NCI-H2081 (cell line): ENCODE results near the gene MYH6.
"Not testable (repeated sequence)": the region's sequence is repeated elsewhere in the genome, so short reads cannot be mapped to it uniquely, and the experiment has no call there.

ENCODE experiments used
- DNase-seq, 2 experiments: peaks; one replicate each; lab custom pipeline; 2025; lab: John Stamatoyannopoulos, UW

Gene MYH6

DNA sequence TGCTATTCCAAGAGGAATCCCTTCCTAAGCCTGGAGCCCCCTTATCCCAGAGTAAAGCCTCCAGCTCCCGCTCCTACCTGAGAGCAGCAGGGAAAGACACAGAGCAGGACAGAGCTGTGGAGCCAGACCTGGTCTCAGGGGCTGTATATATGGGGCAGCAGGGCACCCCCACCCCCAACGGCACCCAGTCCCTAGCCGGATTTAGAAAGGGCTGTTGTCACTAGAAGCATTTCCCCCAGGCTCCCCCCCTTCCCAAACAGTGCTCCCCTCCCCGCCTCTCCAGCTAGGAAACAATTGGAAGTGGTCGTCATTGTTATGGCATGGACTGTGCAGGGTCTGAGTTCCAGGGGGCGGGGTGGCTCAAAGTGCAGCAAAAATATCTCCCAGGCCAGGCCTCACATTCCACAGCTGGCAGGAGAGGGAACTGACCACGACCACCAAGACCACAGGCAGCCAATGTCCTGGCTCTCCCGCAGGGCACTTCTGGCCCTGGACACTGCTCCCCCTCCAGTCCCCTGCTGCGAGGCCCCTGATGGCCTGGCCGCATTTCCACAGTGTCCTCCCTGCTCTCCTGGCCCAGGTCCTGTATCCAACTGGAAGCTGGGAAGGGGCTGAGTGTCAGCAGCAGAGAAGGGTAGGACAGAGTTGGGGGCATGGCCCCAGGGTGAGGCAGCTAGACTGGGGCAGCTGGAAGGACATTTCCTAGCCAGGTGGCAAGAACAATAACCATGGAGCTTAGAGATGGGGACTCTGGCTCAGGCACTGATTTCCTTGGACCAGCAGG is 27.7 kb upstream of the MYH6 start, which contains the start of gene MYH7:
TSS of gene MYH7 (minus strand) at position 118 of the 784 bp plus-strand sequence. CDS start 1,928 bp downstream, outside the sequence.
- no peak for DNase-seq

DNA sequence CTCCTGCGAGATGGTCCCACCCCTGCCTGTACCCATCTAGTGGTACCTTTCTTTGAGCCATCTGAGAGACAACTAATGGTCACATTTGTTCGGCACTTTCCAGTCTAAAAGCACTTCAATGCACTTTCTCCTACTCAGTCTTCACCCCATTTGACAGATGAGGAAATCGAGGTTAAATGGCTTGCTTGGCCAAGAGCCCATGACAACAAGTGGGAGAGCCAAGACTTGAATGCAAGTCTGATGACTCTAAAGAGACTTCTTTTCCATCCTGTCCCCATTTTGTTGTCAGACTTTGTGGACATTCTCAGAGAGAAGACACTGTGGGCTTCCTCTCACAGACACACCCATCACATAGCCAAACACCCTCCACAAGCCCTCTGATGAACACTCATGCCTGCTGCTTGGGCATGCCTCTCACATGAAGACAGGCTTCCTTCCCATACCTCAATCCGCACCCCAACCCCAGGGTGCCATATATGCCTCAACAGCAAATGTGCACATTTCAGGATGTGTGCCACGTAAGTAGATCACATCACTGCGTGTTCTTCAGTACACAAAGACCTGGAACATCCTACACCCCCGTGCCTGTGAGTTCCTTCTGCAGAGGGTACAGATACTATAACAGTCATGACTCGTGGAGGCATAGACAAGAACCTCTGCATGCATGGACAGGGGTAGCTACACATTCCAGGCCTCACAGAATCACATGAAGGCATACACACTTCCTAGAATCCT is 26.6 kb upstream of the MYH6 start:
- no peak for DNase-seq

DNA sequence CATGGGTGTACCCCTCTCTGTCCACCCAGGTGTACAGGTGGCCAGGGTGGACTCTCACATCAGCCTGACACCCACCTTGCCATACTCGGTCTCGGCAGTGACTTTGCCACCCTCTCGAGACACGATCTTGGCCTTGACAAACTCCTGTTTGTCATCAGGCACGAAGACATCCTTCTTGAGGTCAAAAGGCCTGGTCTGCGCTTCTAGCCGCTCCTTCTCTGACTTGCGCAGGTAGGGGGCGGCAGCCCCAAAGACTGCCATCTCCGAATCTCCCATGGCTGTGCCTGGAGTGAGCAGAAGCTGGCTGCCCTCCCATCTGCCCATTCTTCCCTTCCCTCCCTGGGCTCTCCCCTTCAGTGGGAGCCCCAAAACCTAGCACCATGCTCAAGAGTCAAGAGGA is 25.4 kb upstream of the MYH6 start:
- DNase-seq: no peak

DNA sequence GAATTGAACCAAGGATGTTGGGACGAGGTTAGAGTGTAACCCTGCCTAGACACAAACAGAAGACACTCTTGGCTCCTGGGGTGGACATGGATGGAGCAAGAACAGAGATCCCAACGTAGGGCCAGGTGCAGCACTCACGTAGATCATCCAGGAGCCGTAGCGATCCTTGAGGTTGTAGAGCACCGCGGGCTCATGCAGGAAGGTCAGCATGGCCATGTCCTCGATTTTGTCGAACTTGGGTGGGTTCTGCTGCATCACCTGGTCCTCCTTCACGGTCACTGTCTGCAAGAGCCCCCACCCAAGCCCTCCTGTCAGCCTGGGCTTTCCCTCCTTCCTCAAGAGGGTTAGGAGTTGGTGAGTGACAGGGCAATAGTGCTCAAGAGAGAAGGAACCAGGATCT is 24.9 kb upstream of the MYH6 start:
- DNase-seq: no peak

DNA sequence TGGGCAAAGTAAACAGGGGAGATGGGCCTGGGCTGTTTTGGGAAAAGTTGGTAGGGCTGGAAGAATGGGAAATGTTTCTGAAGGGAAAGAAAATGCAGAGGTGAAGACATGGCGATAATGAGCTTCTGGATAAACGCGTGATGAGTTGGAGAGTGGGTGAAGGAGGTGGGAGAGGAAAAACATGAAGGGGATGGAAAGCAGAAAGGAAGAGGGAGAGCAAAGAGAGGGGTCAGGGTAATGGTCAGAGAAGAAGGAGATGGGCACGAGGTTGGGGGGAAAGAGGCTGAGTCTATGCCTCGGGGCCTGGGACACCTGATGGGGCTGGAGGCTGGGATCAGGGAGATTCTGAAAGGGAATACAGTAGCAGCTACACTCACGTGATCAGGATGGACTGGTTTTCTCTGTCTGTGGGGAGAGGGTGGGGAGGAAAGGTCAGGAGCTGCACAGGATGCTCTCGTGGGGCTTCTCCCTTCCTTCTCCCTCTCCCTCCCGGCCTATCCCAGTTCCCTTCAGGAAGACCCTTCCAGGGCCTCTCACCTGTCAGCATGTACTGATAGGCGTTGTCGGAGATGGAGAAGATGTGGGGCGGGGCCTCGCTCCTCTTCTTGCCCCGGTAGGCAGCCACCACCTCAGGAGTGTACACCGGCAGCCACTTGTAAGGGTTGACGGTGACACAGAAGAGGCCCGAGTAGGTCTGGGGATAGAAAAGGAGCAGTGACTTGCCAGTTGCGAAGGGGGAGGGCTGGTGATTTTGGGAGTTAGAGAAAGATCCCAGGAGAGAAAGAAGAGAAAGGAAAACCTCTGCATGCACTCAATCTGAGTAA is 24.2 kb upstream of the MYH6 start:
- no peak for DNase-seq

DNA sequence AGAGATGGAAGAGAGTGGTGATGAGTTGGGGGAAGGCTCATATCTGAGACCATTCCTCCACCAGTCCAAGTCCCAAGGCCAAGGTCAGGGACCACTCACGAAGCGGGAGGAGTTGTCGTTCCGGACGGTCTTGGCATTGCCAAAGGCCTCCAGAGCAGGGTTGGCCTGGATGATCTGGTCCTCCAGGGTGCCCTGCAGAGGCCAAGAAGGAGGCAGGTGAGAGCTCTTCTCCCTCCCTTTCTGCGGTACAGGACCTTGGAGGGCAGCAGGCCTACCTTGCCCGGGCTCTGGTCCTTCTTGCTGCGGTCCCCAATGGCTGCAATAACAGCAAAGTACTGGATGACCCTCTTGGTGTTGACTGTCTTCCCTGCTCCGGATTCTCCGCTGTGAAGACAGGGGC is 23.4 kb upstream of the MYH6 start:
- DNase-seq: no peak

DNA sequence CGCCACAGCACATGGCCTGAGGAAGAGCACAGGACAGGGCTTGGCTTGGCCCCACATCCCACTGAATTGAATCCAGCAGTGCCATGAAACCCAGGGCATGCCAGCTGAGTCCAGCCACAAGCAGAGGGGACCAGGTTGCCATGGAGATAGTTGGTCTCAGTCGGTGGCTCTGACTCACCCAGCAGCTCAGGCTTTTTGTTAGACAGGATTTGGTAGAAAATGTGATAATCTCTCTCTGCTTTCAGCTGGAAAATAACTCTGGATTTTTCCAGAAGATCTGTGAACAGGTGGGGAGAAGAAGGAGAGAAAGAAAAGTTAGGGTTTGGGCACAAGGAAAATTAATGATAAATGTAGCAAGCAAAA is 22.6 kb upstream of the MYH6 start:
- no peak for DNase-seq

DNA sequence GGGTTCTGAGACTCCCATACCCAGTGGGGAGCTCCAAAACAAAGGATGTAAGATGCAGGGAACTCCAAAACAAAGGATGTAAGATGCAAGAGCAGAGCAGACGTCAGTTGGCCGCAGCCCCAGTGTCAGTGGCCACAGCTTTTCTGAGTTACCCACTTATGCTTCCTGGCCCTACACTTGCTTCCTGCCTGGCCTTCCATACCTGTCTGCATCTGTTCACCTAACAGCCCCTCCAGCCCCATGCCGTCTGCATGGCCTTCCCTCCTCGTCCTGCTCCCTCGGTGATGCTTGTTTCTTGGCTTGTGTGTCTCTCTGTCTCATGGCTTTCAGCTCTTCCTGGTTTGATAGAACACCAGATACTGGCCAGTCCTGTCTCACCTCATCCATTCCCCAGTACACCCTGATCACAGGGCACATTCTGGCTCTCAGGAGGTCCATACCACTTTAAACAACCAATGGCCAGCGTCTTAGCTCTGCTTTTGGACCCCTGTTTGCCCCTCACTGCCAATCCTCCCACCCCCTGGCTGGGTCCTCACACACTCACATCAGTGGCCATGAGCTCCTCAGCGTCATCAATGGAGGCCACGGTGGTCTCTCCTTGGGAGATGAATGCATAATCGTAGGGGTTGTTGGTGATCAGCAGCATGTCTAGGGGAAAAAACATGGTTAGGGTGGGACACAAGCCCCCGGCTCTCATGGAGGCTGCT is 22.1 kb upstream of the MYH6 start:
- no peak for DNase-seq

DNA sequence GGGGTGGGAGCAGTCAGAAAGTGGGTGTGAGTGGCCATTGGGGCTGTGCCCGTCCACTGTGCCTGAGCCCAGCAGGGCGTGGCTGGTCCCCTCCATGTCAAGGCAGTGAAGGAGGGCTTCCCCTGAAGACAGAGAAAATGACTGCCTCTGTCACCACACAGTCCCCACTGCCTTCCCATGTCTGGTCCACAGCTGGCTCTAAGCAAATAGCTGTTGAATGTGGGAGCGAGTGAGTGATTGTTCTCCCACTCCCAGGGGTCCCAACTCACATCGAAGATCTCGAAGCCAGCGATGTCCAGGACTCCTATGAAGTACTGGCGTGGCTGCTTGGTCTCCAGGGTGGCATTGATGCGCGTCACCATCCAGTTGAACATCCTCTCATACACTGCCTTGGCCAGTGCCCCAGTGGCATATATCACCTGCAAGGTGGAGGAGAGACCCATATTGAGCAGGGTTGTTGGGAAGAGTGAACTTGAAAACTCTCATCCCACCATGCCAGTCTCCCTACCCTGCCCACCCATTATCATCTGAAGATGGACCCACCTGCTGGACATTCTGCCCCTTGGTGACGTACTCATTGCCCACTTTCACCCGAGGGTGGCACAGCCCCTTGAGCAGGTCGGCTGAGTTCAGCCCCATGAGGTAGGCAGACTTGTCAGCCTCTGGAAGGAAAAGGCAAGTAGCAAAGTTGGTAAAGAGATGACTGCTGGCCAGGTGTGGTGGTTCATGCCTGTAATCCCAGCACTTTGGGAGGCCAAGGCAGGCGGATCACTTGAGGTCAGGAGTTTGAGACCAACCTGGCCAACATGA is 20.8 kb upstream of the MYH6 start:
- DNase-seq: no peak

DNA sequence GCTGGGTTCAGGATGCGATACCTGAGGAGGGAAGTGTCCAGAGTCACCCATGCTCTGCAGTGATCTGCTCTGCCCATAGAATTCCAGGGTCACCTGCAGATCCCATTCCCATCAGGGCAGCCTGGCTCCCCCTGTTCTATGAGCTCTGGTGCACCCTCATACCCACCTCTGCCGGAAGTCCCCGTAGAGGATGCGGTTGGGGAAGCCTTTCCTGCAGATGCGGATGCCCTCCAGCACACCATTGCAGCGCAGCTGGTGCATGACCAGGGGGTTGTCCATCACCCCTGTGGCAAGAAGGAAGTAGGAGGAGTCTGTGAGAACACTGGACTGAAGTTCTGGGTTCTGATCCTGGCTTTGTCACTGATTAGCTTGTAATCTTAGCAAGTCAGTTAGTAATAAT is 17.7 kb upstream of the MYH6 start:
- not testable (repeated sequence) for DNase-seq

DNA sequence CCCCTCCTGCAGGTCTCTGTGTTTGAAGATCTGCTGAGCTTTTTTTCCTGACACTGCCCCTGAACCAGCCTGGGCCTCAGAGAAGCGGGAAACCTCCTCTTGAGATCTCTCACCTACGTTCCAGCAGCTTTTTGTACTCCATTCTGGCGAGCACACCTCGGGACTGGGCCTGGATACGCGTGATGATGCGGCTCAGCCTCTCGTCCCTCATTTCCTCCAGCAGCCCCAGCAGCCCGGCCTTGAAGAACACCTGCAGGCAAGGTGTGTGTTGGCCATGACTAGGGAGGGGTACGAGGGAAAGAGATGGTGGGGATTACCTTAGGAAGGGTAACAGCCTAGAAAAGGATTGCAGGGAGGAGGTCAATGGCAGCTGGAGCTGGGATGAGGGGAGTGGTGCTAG is 17.1 kb upstream of the MYH6 start:
- DNase-seq: no peak

DNA sequence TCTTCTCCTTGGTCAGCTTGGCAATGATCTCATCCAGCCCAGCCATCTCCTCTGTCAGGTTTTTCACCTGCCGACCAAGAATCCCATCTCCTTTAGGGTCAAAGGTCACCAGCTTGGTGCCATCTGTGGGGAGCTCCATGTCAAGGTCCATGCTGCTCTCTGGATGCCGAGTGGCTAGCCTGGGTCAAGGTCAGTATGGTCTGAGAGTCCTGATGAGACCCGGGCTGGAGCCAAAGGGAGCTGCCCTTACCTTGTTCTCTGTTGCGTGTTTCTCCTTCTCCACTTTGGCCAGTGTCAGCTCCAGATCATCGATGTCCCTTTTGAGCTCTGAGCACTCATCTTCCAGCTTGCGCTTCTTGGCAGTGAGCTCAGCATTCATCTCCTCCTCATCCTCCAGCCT is 15.6 kb upstream of the MYH6 start:
- DNase-seq: no peak

DNA sequence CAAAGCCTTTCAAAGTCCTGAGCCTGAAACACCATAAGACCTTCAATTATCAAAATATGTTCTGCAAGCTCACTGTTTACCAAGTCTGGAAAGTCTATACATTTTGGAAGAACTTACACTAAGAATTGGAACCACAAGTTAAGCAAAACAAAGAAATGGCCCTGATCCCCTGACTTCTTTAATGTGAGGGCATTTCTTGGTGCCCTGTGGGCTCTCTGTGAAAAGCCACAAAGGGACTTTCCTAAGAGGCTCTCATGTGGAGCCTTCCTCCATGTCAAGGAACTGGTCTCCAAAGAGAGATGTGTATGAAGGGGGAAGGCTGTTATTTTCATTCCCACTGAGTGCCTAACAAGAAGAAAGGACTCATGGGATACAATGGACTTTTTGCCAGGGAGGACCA is 13.5 kb upstream of the MYH6 start:
- DNase-seq: no peak

DNA sequence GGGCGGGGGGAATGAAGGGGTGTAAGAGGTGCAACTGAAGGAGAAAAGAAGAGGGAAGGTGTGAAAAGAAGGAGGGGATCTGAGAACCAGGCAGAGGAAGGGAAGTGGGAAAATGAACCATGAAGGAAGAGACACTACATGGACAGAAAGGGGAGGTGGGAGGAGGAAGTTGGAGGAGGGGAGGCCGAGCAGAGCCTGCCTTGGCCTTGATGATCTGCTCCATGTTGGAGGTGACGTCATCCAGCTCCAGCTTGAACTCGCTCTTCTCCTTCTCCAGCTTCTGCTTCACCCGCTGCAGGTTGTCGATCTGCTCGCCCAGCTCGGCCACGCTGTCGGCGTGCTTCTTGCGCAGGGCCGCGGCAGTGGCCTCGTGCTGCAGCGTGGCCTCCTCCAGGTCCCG is 11.6 kb upstream of the MYH6 start:
- not testable (repeated sequence) for DNase-seq

DNA sequence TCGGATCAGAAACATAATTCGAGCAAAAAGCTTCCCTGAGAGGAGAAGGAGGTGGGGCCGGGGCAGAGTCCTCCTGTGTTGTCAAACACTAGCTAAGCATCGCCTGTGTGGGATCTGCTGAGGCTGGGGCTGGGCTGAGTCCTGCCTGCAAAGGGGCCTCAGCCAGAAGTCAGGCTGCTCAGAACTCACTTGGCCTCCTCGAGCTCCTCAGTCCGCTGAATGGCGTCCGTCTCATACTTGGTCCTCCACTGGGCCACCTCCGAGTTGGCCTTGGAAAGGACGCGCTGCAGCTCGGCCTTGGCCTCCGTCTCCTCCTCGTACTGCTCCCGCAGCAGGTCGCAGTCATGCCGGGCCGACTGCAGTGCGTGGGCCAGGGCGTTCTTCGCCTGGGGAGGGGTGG is 9.9 kb upstream of the MYH6 start:
- no peak for DNase-seq

DNA sequence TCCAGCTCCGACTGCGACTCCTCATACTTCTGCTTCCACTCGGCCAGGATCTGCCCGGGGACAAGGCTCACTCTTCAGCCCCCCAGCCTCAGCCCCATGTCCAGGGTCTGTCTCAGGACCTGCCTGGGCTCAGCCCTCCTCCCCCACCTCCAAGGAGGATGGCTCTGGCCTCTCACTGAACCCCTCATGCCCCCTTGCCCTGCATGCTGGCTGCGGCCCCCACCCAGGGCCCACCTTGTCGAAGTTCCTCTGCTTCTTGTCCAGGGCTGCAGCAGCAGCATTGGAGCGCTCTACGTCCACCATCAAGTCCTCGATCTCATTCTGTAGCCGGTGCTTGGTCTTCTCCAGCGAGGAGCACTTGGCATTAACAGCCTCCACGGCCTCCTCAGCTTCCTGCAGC is 9.2 kb upstream of the MYH6 start:
- not testable (repeated sequence) for DNase-seq

DNA sequence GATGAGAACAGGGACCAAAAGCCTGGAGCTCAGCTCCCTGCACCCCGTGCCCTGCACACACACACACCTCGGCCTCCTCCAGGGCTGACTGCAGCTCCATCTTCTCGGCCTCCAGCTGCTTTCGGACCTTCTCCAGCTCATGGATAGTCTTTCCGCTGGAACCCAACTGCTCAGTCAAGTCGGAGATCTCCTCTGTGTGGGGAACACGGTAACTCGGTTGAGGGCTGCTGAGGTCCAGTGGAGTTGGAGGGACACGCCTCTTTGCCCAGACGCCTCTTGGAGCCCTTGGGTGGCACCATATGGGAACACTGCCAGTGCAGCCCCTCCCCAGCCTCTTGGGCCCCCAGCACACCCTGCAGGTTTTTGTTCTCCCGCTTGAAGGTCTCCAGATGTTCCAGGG is 8.7 kb upstream of the MYH6 start:
- no peak for DNase-seq

DNA sequence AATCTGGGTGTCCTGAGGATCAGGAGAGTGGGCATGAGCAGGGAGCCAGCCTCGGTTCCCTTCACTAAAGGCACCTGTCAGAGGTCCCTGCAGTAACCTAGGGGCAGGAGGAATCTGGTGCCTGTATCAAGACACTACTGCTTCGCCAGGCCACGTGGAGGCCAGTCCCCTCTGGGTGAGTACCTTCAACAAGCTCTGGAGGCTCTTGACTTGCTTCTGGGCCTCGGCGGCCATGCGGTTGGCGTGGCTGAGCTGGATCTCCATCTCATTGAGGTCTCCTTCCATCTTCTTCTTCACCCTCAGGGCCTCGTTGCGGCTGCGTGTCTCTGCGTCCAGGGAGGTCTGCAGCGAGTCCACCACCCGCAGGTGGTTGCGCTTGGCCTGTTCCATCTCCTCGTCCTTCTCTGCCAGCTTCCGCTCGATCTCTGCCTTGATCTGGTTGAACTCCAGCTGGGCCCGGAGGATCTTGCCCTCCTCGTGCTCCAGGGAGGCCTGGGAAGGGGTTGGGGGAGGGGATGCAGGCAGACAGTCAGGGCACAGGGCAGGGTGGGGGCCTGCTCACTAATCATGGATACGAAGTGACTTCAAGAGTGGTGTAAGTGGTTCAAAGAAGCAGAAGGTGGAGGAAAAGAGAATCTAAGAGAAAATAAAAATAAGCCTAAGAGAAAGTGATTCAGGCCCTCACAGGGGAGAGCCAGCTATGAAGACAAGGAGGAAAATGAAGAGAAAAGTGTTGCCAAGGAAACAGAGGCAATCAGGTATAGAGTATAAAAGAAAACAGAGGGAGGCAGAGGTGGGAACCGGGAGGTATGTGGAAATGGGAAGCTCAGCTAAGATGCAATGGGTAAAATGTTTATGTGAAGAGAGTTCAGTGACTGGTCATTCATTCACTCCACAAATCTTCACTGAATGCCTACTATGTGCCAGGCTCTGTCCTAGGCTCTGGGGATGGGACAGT is 8.0 kb upstream of the MYH6 start:
- DNase-seq: no peak

DNA sequence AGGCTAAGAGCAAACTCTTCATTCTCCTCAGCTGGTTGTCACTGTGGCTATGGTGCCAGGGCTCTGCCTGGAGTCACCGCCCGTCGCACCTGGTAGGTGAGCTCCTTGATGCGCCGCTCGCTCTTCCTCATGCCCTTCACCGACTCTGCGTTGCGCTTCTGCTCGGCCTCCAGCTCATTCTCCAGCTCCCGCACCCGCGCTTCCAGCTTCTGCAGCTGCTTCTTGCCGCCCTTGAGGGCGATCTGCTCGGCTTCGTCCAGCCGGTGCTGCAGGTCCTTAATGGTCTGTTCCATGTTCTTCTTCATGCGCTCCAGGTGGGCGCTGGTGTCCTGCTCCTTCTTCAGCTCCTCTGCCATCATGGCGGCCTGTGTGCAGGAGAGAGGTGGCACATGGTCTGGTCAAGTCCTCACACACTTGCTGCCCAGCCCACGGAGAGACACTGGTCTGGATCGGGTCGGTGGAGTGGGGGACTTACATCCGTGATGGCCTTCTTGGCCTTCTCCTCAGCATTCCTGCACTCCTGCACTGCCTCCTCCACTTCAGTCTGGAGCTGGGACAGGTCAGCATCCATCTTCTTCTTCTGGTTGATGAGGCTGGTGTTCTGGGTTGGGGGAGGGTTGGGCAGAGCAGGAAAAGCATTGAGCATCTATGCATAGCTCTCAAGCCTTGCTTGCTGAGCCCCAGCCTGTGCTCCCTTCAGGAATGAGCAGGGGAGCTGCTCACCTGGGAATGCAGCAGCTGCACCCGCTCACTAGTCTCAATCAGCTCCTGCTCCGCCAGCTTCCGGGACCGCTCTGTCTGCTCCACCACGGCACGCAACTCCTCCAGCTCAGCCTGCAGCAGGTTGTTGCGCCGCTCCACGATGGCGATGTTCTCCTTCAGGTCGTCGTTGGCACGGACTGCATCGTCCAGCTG is 7.1 kb upstream of the MYH6 start:
- no peak for DNase-seq
